NCI-H1092 treated with DMSO at 0.1 percent for 48 hours (cell line): ENCODE measurements around the gene ARFRP1.

Source experiments
- DNase-seq: peaks from one replicate; lab custom pipeline; 2025; lab: John Stamatoyannopoulos, UW

Gene ARFRP1

GRCh38 chr20:63690898-63691710 is 16.7 kb downstream of the ARFRP1 start:
- no peak for DNase-seq

DNA sequence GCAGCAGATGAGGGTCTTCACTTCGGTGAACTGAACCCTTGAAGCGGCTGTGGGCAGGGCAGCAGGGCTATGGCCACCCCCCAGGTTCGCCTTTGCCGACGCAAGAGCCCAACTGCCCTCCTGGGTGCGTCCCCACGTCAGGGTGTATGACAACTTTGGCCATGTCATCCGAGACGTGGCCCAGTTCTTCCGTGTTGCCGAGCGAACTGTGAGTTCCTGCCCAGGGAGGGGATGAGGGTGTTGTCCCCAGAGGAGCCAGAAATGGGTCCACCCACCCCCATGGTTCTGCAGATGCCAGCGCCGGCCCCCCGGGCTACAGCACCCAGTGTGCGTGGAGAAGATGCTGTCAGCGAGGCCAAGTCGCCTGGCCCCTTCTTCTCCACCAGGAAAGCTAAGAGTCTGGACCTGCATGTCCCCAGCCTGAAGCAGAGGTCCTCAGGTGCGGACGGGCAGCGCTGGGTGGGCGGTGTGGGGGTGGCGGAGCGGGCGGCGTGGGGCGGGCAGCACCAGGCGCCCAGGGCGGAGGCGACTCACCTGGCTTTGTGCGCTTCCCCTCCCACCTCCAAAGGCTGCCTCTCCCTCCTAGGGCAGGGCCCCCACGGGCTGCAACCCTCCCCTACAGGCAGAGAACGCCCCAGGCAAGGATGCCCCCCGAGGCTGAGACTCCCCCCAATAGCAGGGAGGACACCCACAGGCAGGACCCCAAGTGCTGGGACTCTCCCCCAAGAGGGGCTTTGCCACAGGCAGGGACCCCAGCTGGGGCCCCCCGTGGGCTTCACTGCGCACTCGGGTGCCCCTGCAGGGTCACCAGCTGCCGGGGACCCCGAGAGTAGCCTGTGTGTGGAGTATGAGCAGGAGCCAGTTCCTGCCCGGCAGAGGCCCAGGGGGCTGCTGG is 17.5 kb downstream of the ARFRP1 start:
- DNase-seq, result no peak

DNA sequence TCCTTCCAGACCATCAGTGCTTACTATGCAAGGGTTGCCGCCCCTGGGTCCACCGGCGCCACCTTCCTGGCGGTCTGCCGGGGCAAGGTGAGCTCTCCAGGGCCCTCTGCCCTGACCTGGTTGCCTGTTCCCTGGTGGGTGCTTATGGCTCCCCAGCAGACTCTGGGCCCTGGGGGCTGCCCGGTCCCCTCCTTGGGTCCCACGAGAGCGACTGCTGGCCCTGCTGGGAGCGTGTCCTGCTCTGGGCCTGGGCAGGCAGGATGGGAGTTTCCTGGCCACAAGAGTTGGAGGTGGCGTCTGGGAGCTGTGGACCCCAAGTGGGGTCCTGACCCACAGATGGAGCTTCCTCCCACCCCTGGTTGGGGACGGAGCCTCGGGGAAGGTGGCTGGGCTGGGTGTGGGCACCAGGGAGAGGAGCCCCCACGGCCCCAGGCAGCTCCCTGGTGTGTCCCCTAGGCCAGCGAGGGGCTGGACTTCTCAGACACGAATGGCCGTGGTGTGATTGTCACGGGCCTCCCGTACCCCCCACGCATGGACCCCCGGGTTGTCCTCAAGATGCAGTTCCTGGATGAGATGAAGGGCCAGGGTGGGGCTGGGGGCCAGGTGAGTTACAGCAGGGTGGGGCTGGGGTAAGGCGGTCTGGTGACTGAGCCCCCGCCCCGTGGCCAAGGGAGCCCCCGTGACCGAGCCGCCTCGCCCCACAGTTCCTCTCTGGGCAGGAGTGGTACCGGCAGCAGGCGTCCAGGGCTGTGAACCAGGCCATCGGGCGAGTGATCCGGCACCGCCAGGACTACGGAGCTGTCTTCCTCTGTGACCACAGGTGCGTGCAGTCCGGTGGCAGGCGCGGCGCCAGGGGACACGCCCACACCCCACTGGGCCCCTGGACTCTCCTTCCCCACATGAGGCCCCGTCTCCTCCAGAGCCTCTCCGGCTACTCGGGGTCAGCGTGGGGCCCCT is 18.5 kb downstream of the ARFRP1 start:
- DNase-seq, result no peak

DNA sequence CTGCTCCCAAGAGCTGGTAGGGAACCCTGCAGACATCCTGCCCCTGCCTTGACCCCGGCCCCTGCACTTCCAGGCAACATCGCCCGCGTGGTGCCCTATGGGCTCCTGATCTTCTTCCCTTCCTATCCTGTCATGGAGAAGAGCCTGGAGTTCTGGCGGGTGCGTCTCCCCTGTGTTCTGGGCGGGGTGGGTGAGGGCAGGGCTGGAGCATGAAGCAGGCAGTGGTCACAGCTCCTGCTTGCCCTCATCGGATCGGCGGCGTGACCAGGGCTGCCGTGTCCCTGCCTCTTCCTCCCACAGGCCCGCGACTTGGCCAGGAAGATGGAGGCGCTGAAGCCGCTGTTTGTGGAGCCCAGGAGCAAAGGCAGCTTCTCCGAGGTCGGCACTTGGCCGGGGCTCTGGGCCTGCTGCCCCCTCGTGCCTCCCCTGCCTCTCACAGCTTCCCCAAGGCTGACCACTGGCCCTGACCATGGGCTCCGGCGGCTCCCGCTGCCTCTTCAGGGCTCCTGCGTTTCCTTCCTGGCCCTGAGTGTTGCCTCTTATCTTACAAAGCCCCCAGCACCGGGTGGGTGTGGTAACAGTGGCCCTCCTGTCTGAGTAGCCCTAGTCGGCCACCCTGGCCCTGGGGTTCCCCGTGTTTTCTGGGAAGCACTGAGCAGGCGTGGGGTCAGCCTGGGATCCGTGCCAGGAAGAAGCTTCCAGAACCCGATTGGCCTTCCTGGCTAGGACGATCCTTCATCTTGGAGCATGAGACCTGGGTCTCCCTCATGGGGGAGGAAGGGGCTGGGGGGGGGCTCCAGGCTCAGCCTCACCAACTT is 19.3 kb downstream of the ARFRP1 start:
- no peak for DNase-seq

- no peak for DNase-seq
These were observed 20.2 kb downstream of the ARFRP1 start for GRCh38 chr20:63687419-63688178.

DNA sequence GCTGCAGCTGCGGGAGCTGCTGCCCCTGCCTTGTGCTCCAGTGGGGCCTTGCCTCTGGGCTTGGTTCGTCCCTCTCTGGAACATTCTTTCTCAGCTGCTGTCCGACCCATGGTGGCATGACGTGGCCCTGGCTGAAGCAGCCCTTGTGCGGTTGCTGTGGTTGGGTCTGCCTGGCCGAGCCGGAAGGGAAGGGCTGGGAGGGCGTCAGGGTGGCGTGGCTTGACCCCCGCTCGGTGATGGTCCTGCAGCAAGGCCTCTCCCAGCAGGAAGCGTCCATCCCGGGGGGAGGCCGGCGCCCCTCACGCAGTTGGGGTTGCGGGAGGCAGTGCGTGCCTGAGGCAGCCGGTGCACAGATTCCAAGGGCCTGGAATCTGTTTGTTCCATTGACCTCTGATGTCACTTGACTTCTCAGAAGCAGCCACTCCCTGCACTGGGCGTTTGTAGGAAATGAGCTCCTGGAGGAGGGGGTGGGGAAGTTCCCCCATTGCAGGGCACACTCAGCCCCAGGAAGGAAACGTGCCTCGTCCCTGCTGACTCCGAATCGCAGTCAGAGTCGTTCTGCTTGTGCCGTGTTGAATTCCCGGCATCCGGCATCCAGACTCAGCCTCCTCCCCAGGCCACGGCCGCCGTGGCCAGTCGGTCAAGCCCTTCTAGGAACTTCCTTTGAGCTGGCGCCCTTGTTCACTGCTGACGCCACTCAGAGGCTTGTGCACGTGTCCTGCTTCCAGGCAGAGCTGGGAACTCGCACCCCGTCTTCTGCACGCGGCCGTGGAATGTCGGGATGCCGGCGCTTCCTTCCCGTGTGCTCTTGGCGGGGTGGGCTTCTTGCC is 21.1 kb downstream of the ARFRP1 start:
- no peak for DNase-seq

DNA sequence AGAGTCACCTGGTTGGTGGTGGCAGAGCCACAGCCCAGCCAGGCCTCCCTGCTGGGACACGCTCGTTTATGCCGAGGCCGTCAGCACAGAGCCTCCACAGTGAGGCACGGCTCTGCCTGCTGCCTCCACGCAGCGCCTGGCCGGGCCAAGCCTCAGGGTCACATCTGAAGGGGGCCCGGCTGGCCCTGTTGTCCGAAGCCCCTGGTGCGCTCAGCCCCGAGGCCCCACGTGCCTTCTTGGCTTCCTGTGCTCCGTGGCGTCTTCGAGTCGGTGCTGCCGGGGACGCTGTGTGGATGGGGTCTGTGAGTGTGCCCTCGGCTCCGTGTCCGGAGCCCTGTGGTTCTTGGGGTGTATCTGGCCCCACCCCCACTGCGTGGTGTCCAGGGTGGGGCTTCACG is 21.7 kb downstream of the ARFRP1 start:
- DNase-seq, result no peak

GRCh38 chr20:63685269-63686026 is 22.3 kb downstream of the ARFRP1 start:
- DNase-seq, result no peak

DNA sequence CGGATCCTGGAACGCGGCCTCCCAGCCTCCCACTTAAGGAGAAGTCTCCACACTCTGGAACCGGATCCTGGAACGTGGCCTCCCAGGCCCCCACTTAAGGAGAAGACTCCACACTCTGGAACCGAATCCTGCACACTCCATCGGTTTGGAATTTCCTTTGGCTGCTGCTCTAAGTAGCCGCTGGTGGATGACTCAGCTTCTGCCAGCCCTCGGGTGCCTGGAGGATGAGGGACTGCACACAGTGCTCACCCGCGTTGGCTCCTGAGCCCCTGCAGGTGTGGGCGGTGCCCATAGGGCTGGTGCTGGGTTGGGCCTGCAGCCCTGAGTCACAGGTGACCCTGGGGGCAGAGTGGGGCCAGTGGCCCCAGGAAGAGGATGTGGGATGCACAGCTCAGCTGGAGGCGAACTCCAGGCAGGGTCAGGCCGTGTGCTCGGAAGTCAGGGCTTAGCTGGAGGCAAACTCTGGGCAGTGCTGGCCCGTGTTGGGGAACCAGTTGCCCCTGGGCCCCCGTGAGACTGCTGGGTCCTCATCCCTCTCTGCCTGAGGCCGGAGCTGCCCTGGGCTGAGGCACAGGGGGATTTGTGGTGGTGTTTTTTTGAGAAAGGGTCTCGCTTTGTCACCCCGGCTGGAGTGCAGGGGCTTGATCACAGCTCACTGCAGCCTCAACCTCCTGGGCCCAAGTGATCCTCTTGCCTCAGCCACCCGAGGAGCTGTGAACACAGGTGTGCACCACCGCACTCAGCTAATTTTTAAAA is 25.2 kb downstream of the ARFRP1 start:
- DNase-seq, result no peak

DNA sequence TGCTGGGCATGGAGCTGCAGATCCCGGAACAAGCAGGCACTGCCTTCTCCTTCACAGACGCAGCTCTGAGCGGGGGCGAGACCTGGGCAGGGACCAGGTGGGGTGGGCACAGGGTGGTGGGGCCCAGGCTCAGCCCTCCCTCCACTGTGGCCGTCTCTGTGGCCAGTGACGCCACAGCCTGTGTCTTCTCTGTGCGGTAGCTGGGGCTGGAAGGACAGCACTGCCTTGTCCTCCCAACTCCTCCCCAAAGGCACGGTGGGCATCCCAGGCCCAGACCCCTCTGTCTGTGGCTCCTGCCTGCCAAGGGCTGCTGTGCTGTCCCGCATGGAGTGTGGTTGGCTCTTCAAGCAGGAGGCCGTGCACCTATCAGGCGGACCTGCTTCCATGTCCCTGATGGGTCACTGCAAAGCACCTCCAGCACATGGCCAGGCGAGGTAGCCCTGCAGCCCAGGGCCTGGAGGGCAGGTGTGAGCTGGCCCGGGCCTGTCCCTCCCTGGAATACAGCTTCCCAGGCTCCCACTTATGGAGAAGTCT is 26.1 kb downstream of the ARFRP1 start:
- DNase-seq, result no peak

DNA sequence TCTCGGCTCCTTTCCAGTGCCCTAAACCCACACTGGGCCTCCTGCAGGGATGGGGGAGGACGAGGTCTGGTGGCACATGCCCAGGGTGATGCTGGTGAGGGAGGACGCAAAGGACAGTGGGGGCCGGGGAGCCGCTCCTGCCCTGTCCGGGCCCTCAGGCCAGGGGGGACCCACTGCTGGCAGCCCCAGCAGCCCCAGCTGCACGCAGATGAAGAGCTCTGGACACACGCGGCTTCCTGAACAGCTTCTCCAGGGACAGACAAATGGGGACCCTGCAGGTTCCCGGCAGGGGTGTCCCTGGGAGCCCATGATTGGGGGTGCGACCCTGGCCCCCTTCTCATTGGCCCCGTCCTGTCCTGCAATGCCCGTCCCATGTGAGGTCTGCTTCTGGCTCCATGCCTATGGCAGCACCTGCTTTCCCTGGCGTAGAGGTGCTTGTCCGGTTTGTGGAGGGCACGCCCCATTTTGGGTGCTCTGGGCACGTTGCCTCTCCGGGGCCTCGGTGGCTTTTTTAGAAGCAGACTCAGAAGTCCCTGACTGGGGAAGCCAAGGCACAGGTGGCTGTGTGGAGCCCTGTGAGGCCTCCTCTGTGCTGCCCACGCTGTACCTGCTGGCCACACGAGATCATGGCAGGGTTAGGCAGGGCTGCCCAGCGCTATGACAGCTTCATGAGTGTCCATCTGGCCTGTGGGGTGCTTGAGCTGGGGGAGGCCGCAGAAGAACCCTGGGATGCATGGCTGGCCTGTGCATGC is 26.7 kb downstream of the ARFRP1 start:
- no peak for DNase-seq

GRCh38 chr20:63680427-63680826 is 27.3 kb downstream of the ARFRP1 start:
- DNase-seq, result no peak

DNA sequence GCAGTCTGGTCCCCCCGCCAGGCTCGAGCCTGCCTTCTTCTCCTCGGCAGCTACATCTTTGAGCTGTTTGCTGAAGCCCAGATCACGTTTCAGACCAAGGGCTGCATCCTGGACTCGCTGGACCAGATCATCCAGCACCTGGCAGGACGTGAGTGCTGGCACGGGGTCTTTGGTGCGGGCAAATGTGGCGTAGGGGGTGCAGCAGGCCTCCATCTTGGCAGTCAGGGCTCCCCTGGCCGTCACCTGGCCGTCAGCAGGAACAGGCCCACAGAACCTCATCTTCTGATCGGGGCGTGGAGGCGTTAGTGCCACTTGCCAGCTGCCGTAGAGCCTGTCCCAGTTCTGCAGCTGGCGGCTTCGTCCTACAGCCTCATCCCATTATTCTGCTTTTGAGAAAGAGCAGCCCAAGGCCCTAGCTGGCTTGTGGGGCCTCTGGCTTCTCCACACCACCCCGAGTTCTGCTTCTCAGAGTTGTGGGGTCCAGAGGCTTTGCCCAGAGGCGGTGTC is 27.9 kb downstream of the ARFRP1 start:
- no peak for DNase-seq

DNA sequence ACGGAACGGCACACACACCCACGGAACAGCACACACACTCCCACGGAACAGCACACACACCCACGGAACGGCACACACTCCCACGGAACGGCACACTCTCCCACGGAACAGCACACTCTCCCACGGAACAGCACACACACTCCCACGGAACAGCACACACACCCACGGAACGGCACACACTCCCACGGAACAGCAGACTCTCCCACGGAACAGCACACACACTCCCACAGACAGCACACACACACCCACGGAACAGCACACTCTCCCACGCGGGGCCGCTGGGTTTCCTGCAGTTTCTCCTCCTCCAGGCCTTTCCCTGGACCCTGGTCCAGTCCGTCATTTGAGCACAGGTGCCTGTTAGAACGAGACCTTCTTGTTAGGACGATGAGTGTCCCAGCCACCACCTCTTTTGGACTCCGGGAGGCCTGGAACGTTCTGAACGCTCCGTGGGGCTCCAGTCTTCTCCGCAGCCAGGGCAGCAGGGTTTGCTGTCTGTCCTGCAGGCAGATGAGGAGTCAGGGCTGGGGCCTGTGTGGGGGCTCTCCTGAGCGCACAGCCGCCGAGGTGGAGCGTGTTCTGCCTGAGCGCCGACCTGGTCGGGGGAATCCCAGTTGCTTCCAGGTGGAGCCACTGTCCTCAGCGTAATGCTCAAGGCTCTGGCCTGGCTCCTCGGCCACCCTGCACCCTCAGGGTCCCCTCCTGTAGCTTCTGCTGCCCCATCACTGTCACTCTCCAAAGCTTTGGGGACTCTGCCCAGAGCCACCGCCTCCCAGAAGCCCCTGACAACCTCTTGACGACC is 28.9 kb downstream of the ARFRP1 start:
- no peak for DNase-seq

DNA sequence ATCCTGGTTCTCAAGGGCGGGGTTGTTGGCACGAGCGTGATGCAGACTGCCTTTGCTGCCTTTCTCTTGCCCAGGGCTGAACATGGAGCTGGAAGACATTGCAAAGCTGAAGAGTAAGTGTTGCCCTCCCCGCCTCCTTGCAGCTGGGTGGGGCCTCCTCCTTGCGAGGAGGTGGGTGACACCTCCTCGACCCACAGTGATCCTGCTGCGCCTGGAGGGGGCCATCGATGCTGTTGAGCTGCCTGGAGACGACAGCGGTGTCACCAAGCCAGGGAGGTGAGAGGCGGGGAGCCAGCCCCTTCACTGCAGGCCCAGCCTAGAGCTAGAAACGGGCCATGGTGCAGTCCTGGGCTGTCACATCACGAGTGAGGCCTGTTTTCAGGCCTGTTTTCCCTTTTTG is 29.7 kb downstream of the ARFRP1 start:
- DNase-seq, result no peak
